ENCODE measurements around the gene THYN1. TPM values are rescaled to one million over a fixed set of nuclear protein-coding genes. Genes with fewer than 3 reads are reported as not detected.

THYN1 gene
- total and polyA plus RNA-seq, 4 donors = 22.1 to 34.3 (median 26.0) TPM

DNA sequence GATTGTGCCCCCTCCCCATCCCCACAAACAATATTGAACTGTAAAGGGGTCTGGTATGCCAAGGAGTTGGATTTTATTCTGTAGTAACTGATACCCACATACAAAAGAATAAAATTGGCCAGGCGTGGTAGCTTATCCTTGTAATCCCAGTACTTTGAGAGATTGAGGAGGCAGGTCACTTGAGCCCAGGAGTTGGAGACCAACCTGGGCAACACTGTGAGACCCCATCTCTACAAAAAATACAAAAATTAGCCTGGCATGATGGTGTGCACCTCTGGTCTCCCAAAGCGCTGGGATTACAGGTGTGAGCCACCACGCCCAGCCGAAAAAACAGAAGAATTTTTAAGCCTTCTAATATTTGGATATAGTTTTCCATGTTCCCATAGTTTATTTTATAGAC, 18.8 kb upstream of the THYN1 start:
- no peak for TF ChIP-seq MAX (IDR thresholded peaks at IDR 0.05)
- TF ChIP-seq, protein P1, sequence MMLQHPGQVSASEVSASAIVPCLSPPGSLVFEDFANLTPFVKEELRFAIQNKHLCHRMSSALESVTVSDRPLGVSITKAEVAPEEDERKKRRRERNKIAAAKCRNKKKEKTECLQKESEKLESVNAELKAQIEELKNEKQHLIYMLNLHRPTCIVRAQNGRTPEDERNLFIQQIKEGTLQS (IDR thresholded peaks at IDR 0.05) = no peak
- TF ChIP-seq YY1 (IDR thresholded peaks at IDR 0.05) = no peak
- TF ChIP-seq SP1 (IDR thresholded peaks at IDR 0.05) = no peak
- no peak for TF ChIP-seq EGR1 (IDR thresholded peaks at IDR 0.05; ENCODE audit: low read depth in 2 of 2)
- no peak for TF ChIP-seq GABPA (IDR thresholded peaks at IDR 0.05 in 1 of 2, conservative IDR thresholded peaks at IDR 0.05 in 1 of 2)
- TF ChIP-seq REST (IDR thresholded peaks at IDR 0.05) = no peak
- TF ChIP-seq HNF4G (IDR thresholded peaks at IDR 0.05) = no peak
- TF ChIP-seq TAF1 (conservative IDR thresholded peaks at IDR 0.05) = no peak
- Histone ChIP-seq H3K36me3 (ENCODE audit: control insufficient read depth in 4 of 4, insufficient read depth in 3 of 4, low read depth in 1 of 4, low read length in 3 of 4) (no peaks in the 10 kb centered on the region), H3K9me3 (ENCODE audit: control insufficient read depth in 4 of 4, low read length in 3 of 4) (no peaks in the 10 kb centered on the region), H3K4me1 (ENCODE audit: control insufficient read depth in 4 of 4, insufficient read depth in 4 of 4, low read length in 3 of 4) (peaks cover 10 to 20% (median 13%) of the 10 kb centered on the region in 4 donors), H3K27ac (ENCODE audit: low read depth in 1 of 2, low read length in 2 of 2) (peak overlapping the region; percentile 44 to 67), H3K9ac (ENCODE audit: low read depth in 1 of 2, low read length in 2 of 2) (no peak overlapping the region), H3K4me3 (ENCODE audit: low read depth in 1 of 3, low read length in 3 of 3) (no peak overlapping the region), H3K27me3 (ENCODE audit: control insufficient read depth in 4 of 4, insufficient read depth in 4 of 4, low read length in 3 of 4) (peaks cover 0 to 18% (median 4%) of the 10 kb centered on the region in 4 donors)
- no peak for DNase-seq (ENCODE audit: low spot score)
- 97% methylated on average over 4 of the region's 4 CpGs for WGBS

GRCh38 chr11:134270250-134270714, 17.1 kb upstream of the THYN1 start:
- WGBS = 51% methylated on average over 5 of the region's 5 CpGs

More at GRCh38 chr11:134270250-134270714, 17.1 kb upstream of the THYN1 start:
- no peaks in the 10 kb centered on the region for H3K9me3 ChIP-seq (ENCODE audit: control insufficient read depth in 4 of 4, low read length in 3 of 4)
- peaks cover 0 to 1% (median 0%) of the 10 kb centered on the region in 4 donors for H3K36me3 ChIP-seq (ENCODE audit: control insufficient read depth in 4 of 4, insufficient read depth in 3 of 4, low read depth in 1 of 4, low read length in 3 of 4)
- H3K9ac ChIP-seq (ENCODE audit: low read depth in 1 of 2, low read length in 2 of 2) = no peak overlapping the region
- H3K4me3 ChIP-seq (ENCODE audit: low read depth in 1 of 3, low read length in 3 of 3) = no peak overlapping the region
- peaks cover 0 to 10% (median 2%) of the 10 kb centered on the region in 4 donors for H3K27me3 ChIP-seq (ENCODE audit: control insufficient read depth in 4 of 4, insufficient read depth in 4 of 4, low read length in 3 of 4)
- no peak overlapping the region for H3K27ac ChIP-seq (ENCODE audit: low read depth in 1 of 2, low read length in 2 of 2)
- no peak for DNase-seq (ENCODE audit: low spot score)
- peaks cover 0 to 5% (median 1%) of the 10 kb centered on the region in 4 donors for H3K4me1 ChIP-seq (ENCODE audit: control insufficient read depth in 4 of 4, insufficient read depth in 4 of 4, low read length in 3 of 4)
- TF ChIP-seq RXRA (IDR thresholded peaks at IDR 0.05) (no peak), SP1 (IDR thresholded peaks at IDR 0.05) (no peak), ZBTB33 (IDR thresholded peaks at IDR 0.05) (no peak), NR2F2 (IDR thresholded peaks at IDR 0.05) (no peak), JUND (IDR thresholded peaks at IDR 0.05) (no peak), FOXA1 (IDR thresholded peaks at IDR 0.05) (no peak), EGR1 (IDR thresholded peaks at IDR 0.05; ENCODE audit: low read depth in 2 of 2) (no peak), YY1 (IDR thresholded peaks at IDR 0.05) (no peak), GABPA (IDR thresholded peaks at IDR 0.05 in 1 of 2, conservative IDR thresholded peaks at IDR 0.05 in 1 of 2) (no peak), REST (IDR thresholded peaks at IDR 0.05) (no peak), HNF4A (conservative IDR thresholded peaks at IDR 0.05) (no peak), FOXA2 (IDR thresholded peaks at IDR 0.05) (no peak), MAX (IDR thresholded peaks at IDR 0.05) (no peak), TAF1 (conservative IDR thresholded peaks at IDR 0.05) (no peak)
- TF ChIP-seq, protein P1 (IDR thresholded peaks at IDR 0.05) = no peak

Measured in liver (tissue), 9 donors.